ENCODE results near the gene ACAT1. TPM values are rescaled to one million over a fixed set of nuclear protein-coding genes. Genes with fewer than 3 reads are reported as not detected.

The ACAT1 gene
- total RNA-seq, 2 experiments from 2014 or later = 13.8 to 18.5 TPM

- Histone ChIP-seq H3K27ac (ENCODE audit: low read depth in 1 of 2, low read length in 2 of 2) (no peak overlapping the region), H3K4me3 (ENCODE audit: low read length) (peak overlapping the region; percentile 84), H3K36me3 (ENCODE audit: insufficient read depth, low read length) (no peaks in the 10 kb centered on the region), H3K4me1 (ENCODE audit: insufficient read depth, low read length) (peaks cover 40% of the 10 kb centered on the region), H3K27me3 (ENCODE audit: control insufficient read depth in 1 of 2, insufficient read depth in 2 of 2, low read length in 2 of 2) (no peaks in the 10 kb centered on the region), H3K9me3 (ENCODE audit: control insufficient read depth in 1 of 2, insufficient read depth in 1 of 2, low read length in 2 of 2) (peaks cover 0 to 3% of the 10 kb centered on the region in 2 experiments)
- intact Hi-C loops (cut with DNase I, micrococcal nuclease) = loop anchor here in 1 of 2 experiments (5.0 to 10.0 kb wide), 3 partner anchors 345 to 470 kb away; partner anchors contain the start of genes C11orf65, EXPH5 and POGLUT3
- H3K4me1 Mint-ChIP-seq (ENCODE audit: low read depth) = peaks cover 44% of the 10 kb centered on the region
- peak overlapping the region; percentile 53 for H3K27ac Mint-ChIP-seq
- no peak for TF ChIP-seq CTCF (IDR thresholded peaks at IDR 0.05)
- H3K27me3 Mint-ChIP-seq = no peaks in the 10 kb centered on the region
- POLR2A ChIA-PET = interaction anchor here (0.9 to 1.4 kb wide), 5 partner anchors 22 to 117 kb away, joined by 3 to 5 read pairs (median 3); partner anchors contain the start of genes ATM, CUL5 and NPAT
- no peak for DNase-seq
- CTCF ChIA-PET = no interaction called here
- peak overlapping the region; percentile 89 for H3K4me3 Mint-ChIP-seq
- H3K9me3 Mint-ChIP-seq = no peaks in the 10 kb centered on the region
- no peak for ATAC-seq (ENCODE audit: poor library complexity)
- peaks cover 5% of the 10 kb centered on the region for H3K36me3 Mint-ChIP-seq (ENCODE audit: low read depth)
Observed at GRCh38 chr11:108122166-108122628, 830 bp downstream of the ACAT1 start.

- DNase-seq (no peak), ATAC-seq (ENCODE audit: poor library complexity) (no peak)
- Histone ChIP-seq H3K36me3 (ENCODE audit: insufficient read depth, low read length) (peaks cover 2% of the 10 kb centered on the region), H3K4me3 (ENCODE audit: low read length) (no peak overlapping the region), H3K4me1 (ENCODE audit: insufficient read depth, low read length) (peaks cover 40% of the 10 kb centered on the region), H3K9me3 (ENCODE audit: control insufficient read depth in 1 of 2, insufficient read depth in 1 of 2, low read length in 2 of 2) (peaks cover 0 to 3% of the 10 kb centered on the region in 2 experiments), H3K27ac (ENCODE audit: low read depth in 1 of 2, low read length in 2 of 2) (no peak overlapping the region), H3K27me3 (ENCODE audit: control insufficient read depth in 1 of 2, insufficient read depth in 2 of 2, low read length in 2 of 2) (no peaks in the 10 kb centered on the region)
- ChIA-PET CTCF (no interaction called here), POLR2A (no interaction called here)
- H3K27me3 Mint-ChIP-seq = no peaks in the 10 kb centered on the region
- peaks cover 47% of the 10 kb centered on the region for H3K4me1 Mint-ChIP-seq (ENCODE audit: low read depth)
- H3K36me3 Mint-ChIP-seq (ENCODE audit: low read depth) = peaks cover 27% of the 10 kb centered on the region
- no peak for TF ChIP-seq CTCF (IDR thresholded peaks at IDR 0.05)
- no peaks in the 10 kb centered on the region for H3K9me3 Mint-ChIP-seq
- intact Hi-C loops (cut with DNase I, micrococcal nuclease) = loop anchor here in 1 of 2 experiments (10.0 kb wide), 1 partner anchor 370 kb away; the partner anchor contains the start of gene POGLUT3
- peak overlapping the region; percentile 79 for H3K27ac Mint-ChIP-seq
- peak overlapping the region; percentile 46 for H3K4me3 Mint-ChIP-seq
Observed at GRCh38 chr11:108125096-108125495, 3.7 kb downstream of the ACAT1 start.

GRCh38 chr11:108128772-108129171, 7.4 kb downstream of the ACAT1 start:
- intact Hi-C loops (cut with DNase I, micrococcal nuclease) = loop anchor here in 1 of 2 experiments (10.0 kb wide), 1 partner anchor 366 kb away; the partner anchor contains the start of gene POGLUT3
- peaks cover 17% of the 10 kb centered on the region for H3K36me3 ChIP-seq (ENCODE audit: insufficient read depth, low read length)
- H3K36me3 Mint-ChIP-seq (ENCODE audit: low read depth) = peaks cover 48% of the 10 kb centered on the region
- peaks cover 28% of the 10 kb centered on the region for H3K4me1 Mint-ChIP-seq (ENCODE audit: low read depth)
- H3K9me3 ChIP-seq (ENCODE audit: control insufficient read depth in 1 of 2, insufficient read depth in 1 of 2, low read length in 2 of 2) = peaks cover 0 to 3% of the 10 kb centered on the region in 2 experiments
- H3K4me3 ChIP-seq (ENCODE audit: low read length) = no peak overlapping the region
- no peak overlapping the region for H3K27ac ChIP-seq (ENCODE audit: low read depth in 1 of 2, low read length in 2 of 2)
- H3K9me3 Mint-ChIP-seq = no peaks in the 10 kb centered on the region
- ChIA-PET POLR2A (no interaction called here), CTCF (interaction anchor here (1.5 to 1.7 kb wide), 2 partner anchors 10 to 14 kb away, joined by 3 to 5 read pairs; no protein-coding TSS in a partner anchor)
- no peaks in the 10 kb centered on the region for H3K27me3 Mint-ChIP-seq
- no peaks in the 10 kb centered on the region for H3K27me3 ChIP-seq (ENCODE audit: control insufficient read depth in 1 of 2, insufficient read depth in 2 of 2, low read length in 2 of 2)
- peak overlapping the region; percentile 16 for H3K27ac Mint-ChIP-seq
- TF ChIP-seq CTCF (IDR thresholded peaks at IDR 0.05) = no peak
- DNase-seq (no peak), ATAC-seq (ENCODE audit: poor library complexity) (no peak)
- peaks cover 8% of the 10 kb centered on the region for H3K4me1 ChIP-seq (ENCODE audit: insufficient read depth, low read length)
- H3K4me3 Mint-ChIP-seq = no peak overlapping the region

Data from CD4-positive, alpha-beta T cell (primary cell).